IPS-18c (cell line): ENCODE measurements around the gene APOBEC3A.
"Not testable (repeated sequence)": the region's sequence is repeated elsewhere in the genome, so short reads cannot be mapped to it uniquely, and the experiment has no call there.

Experiments used
- H3K4me3 ChIP-seq: 2 replicates; pipeline ENCODE4 v1.7.0; 2013; ENCODE audit warnings: low read depth, mild to moderate bottlenecking, low read length, moderate library complexity; ENCODE audit not compliant: insufficient read depth
- H3K9me3 ChIP-seq: one replicate; pipeline ENCODE4 v1.6.1; 2013; ENCODE audit warnings: mild to moderate bottlenecking, low read length, moderate library complexity; ENCODE audit not compliant: control insufficient read depth, insufficient read depth

The APOBEC3A gene

GRCh38 chr22:38938925-38939324 lies 18.5 kb upstream of the APOBEC3A start:
- Histone ChIP-seq H3K4me3 (no peak overlapping the region), H3K9me3 (peaks cover 6% of the 10 kb centered on the region)

GRCh38 chr22:38940811-38941384 lies 16.5 kb upstream of the APOBEC3A start:
- Histone ChIP-seq H3K9me3 (peaks cover 6% of the 10 kb centered on the region), H3K4me3 (no peak overlapping the region)

GRCh38 chr22:38941488-38941987 lies 15.9 kb upstream of the APOBEC3A start:
- Histone ChIP-seq H3K4me3 (no peak overlapping the region), H3K9me3 (peaks cover 6% of the 10 kb centered on the region)

- Histone ChIP-seq H3K4me3 (no peak overlapping the region), H3K9me3 (peaks cover 6% of the 10 kb centered on the region)
Observed at GRCh38 chr22:38942702-38943101, 14.7 kb upstream of the APOBEC3A start.

GRCh38 chr22:38943201-38943600 lies 14.2 kb upstream of the APOBEC3A start:
- Histone ChIP-seq H3K9me3 (peaks cover 2% of the 10 kb centered on the region), H3K4me3 (no peak overlapping the region)

GRCh38 chr22:38943882-38944281 lies 13.5 kb upstream of the APOBEC3A start:
- H3K4me3 ChIP-seq: no peak overlapping the region
- H3K9me3 ChIP-seq: no peaks in the 10 kb centered on the region

GRCh38 chr22:38944653-38945052 lies 12.8 kb upstream of the APOBEC3A start:
- Histone ChIP-seq H3K4me3 (no peak overlapping the region), H3K9me3 (no peaks in the 10 kb centered on the region)

GRCh38 chr22:38945706-38946338 lies 11.6 kb upstream of the APOBEC3A start:
- not testable (repeated sequence) for H3K4me3 ChIP-seq, H3K9me3 ChIP-seq

GRCh38 chr22:38946771-38947170 lies 10.6 kb upstream of the APOBEC3A start:
- Histone ChIP-seq H3K4me3 (no peak overlapping the region), H3K9me3 (no peaks in the 10 kb centered on the region)

GRCh38 chr22:38947321-38948140 lies 9.9 kb upstream of the APOBEC3A start:
- no peaks in the 10 kb centered on the region for H3K9me3 ChIP-seq
- H3K4me3 ChIP-seq: no peak overlapping the region

- H3K9me3 ChIP-seq: no peaks in the 10 kb centered on the region
- no peak overlapping the region for H3K4me3 ChIP-seq
Observed at GRCh38 chr22:38948181-38948940, 9.0 kb upstream of the APOBEC3A start.

GRCh38 chr22:38949889-38950405 lies 7.5 kb upstream of the APOBEC3A start:
- Histone ChIP-seq H3K4me3 (no peak overlapping the region), H3K9me3 (no peaks in the 10 kb centered on the region)

GRCh38 chr22:38950527-38951295 lies 6.7 kb upstream of the APOBEC3A start:
- H3K4me3 ChIP-seq: no peak overlapping the region
- no peaks in the 10 kb centered on the region for H3K9me3 ChIP-seq

GRCh38 chr22:38951734-38952133 lies 5.7 kb upstream of the APOBEC3A start:
- Histone ChIP-seq H3K4me3 (no peak overlapping the region), H3K9me3 (no peaks in the 10 kb centered on the region)

- Histone ChIP-seq H3K4me3 (no peak overlapping the region), H3K9me3 (no peaks in the 10 kb centered on the region)
Observed at GRCh38 chr22:38952281-38952993, 5.0 kb upstream of the APOBEC3A start.

GRCh38 chr22:38953091-38953490 lies 4.3 kb upstream of the APOBEC3A start:
- Histone ChIP-seq H3K4me3 (no peak overlapping the region), H3K9me3 (no peaks in the 10 kb centered on the region)
